Heart left ventricle (tissue), 13 donors: ENCODE measurements around the gene SLC7A5.

Experiments used
- CTCF ChIP-seq, 12 donors: fragments of 200-600 bp; sonication (generic) in 4 of 12; IDR thresholded peaks; one replicate each; pipeline versions ENCODE4 v1.5.0 to v1.8.0; 2018 to 2022; ENCODE audit warnings: antibody characterized with exemption in 12 of 12, mild to moderate bottlenecking in 5 of 12
- POLR2A ChIP-seq, 2 donors: fragments of 450-650 bp; IDR thresholded peaks; one replicate each; pipeline ENCODE4 v1.6.1; 2017; ENCODE audit warnings: antibody characterized with exemption in 2 of 2, mild to moderate bottlenecking in 2 of 2, moderate library complexity in 2 of 2
- donor health status: ischemic (EF 13 %, LVEDD 7.1; RV severe dilation, severe dysfunction).
- donor health status: DM: no; HTN: yes; CAD: no.
- donor health status: DM: no; HTN: no; CAD: no.
- donor health status: ischemic (EF 25% LVEDD 6.9; RV normal size, moderate dysfunction).
- donor health status: ischemic (EF 25% LVEDD 5.7; RV mildly dilated, moderate dysfunction).
- donor health status: ischemic (EF 35%, LVEDD 5.7; RV mildly dilated, moderate dysfunction).
- donor health status: nonischemic (EF 11% LVEDD 7.7; RV severe dilation, severe dysfunction).
- donor health status: DM: yes; HTN: yes; CAD: no.
- donor health status: PGD.
- donor health status: ischemic (EF 29% LVEDD 5.4; RV normal size, mild dysfunction).
- donor health status: nonischemic (EF 23%, LVEDD 6.1; RV moderate dilation, normal function).

GRCh38 chr16:87856791-87857228 lies 12.5 kb downstream of the SLC7A5 start:
- TF ChIP-seq CTCF (IDR thresholded peaks at IDR 0.05) (no peak), POLR2A (IDR thresholded peaks at IDR 0.05) (no peak)
